Endodermal cell (in vitro differentiated cells): ENCODE data around the gene CHRNA5. TPM values are rescaled to one million over a fixed set of nuclear protein-coding genes. Genes with fewer than 3 reads are reported as not detected.
A peak's percentile ranks its signal among the peaks of the same experiment; 100 is the strongest.

ENCODE experiments used
- DNase-seq: peaks from one replicate; pipeline ENCODE4 v3.0.0-alpha.2; 2017
- H3K27ac ChIP-seq: 2 replicates; pipeline ENCODE4 v1.5.1; 2013; ENCODE audit warnings: mild to moderate bottlenecking, low read depth, low read length, moderate library complexity
- H3K27me3 ChIP-seq: 2 replicates; pipeline ENCODE4 v1.6.1; 2013; ENCODE audit warnings: mild to moderate bottlenecking, low read length, moderate library complexity; ENCODE audit not compliant: insufficient read depth, control insufficient read depth, poor library complexity, severe bottlenecking
- H3K36me3 ChIP-seq: 2 replicates; pipeline ENCODE4 v1.7.0; 2013; ENCODE audit warnings: mild to moderate bottlenecking, low read length, moderate library complexity; ENCODE audit not compliant: control insufficient read depth, insufficient read depth
- H3K4me1 ChIP-seq: one replicate; pipeline ENCODE4 v1.7.0; 2013; ENCODE audit warnings: low read length; ENCODE audit not compliant: control insufficient read depth, insufficient read depth
- H3K4me3 ChIP-seq: 2 replicates; pipeline ENCODE4 v1.5.1; 2013; ENCODE audit warnings: mild to moderate bottlenecking, low read length, moderate library complexity
- H3K9ac ChIP-seq: 2 replicates; pipeline ENCODE4 v1.6.1; 2013; ENCODE audit warnings: mild to moderate bottlenecking, low read length, moderate library complexity; ENCODE audit not compliant: poor library complexity, severe bottlenecking; ENCODE audit errors: extremely low read depth
- H3K9me3 ChIP-seq: 2 replicates; pipeline ENCODE4 v1.6.1; 2013; ENCODE audit warnings: mild to moderate bottlenecking, low read length, moderate library complexity; ENCODE audit not compliant: control insufficient read depth
- H3K27ac Mint-ChIP-seq: 2 replicates; pipeline ENCODE4 v1.8.0; 2020; ENCODE audit warnings: mixed read lengths
- H3K27me3 Mint-ChIP-seq: 2 replicates; pipeline ENCODE4 v1.8.0; 2021; ENCODE audit warnings: mild to moderate bottlenecking, mixed read lengths; ENCODE audit not compliant: insufficient read depth
- H3K36me3 Mint-ChIP-seq: 2 replicates; pipeline ENCODE4 v1.8.0; 2020; ENCODE audit warnings: low read depth, mixed read lengths
- H3K4me1 Mint-ChIP-seq: 2 replicates; pipeline ENCODE4 v1.8.0; 2020; ENCODE audit warnings: mixed read lengths
- H3K4me3 Mint-ChIP-seq: 2 replicates; pipeline ENCODE4 v1.8.0; 2020; ENCODE audit warnings: mild to moderate bottlenecking, moderate library complexity, mixed read lengths
- H3K9me3 Mint-ChIP-seq: 2 replicates; pipeline ENCODE4 v1.8.0; 2020; ENCODE audit warnings: mild to moderate bottlenecking, mixed read lengths
- WGBS, 2 experiments: methylation state at CpG; one replicate each; pipeline versions ENCODE4 v1.1.5 to v1.1.7; 2013; ENCODE audit warnings: missing lambda C conversion rate in 2 of 2, mixed read lengths in 1 of 2; ENCODE audit not compliant: insufficient coverage in 1 of 2, insufficient read length in 1 of 2; 5-methylcytosine and 5-hydroxymethylcytosine counted together
- total RNA-seq, 2 donors: library from RNA; stranded (reverse); fragmentation: NEBNext Ultra II Directional in 1 of 2; extraction: Animal tissue kit (Norgen Biotek cat#: 25700) in 1 of 2; gene quantifications; 2 replicates in 1 of 2; 3 replicates in 1 of 2; pipeline ENCODE4 v1.2.1, GENCODE V29; 2021
- TF ChIP-seq, protein P1 (sequence below): fragments of 200-600 bp; sonication (generic); conservative IDR thresholded peaks from 2 replicates; pipeline ENCODE4 v1.5.0; 2021; ENCODE audit warnings: antibody characterized with exemption, mild to moderate bottlenecking

Gene CHRNA5
- total RNA-seq, 2 donors from 2014 or later: 16.4 to 23.0 TPM

DNA sequence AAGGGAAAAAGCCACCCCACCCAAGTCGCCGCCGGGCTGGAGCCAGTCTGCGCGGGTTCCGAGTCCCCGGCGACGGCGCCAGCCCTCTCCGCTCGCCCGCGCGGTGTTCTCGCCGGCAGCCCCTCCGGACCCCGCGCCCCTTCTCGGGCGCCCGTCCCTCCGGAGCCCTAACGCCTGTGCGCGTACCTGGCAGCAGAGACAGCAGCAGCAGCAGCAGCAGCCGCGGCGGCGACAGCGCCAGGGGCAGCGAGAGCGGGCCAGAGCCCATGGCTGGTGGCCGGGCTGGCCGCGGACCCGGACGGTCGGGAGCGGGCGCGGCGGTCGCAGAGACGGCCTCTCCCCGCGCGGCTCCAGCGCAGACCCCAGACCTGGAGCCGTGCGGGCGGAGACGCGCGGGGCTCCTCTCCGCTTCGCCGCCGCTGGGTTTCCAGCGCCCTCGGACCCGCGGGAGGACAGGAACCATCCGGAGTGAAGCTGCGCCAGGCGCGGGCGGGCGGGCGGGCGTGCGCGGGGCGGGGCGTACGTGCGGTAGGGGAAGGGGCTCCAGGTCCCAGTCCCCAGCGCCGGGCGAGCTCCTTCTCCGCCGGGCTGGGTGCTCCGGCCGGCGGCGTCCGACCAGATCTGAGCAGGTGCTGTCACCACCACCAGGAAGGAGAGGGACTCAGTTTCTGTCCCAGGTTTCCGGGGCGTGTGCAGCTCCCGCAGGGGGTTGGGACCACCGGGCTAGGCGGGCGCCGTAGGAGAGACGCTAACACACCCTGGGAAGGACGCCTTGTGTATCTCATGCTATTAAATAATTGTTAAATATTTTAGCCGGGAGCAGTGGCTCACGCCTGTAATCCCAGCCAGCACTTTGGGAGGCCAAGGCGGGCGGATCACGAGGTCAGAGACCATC is 55.5 kb downstream of the CHRNA5 start, which contains the start of gene CHRNA3:
Gene CHRNA3 (minus strand): TSS at position 470 of the 895 bp plus-strand sequence. CDS start 202 bp downstream, at position 268.
- Histone ChIP-seq H3K27me3 (peaks cover 46% of the 10 kb centered on the region), H3K27ac (no peak within 1 kb of the TSS), H3K4me1 (no peaks in the 10 kb centered on the region), H3K9ac (no peak within 1 kb of the TSS), H3K9me3 (no peaks in the 10 kb centered on the region), H3K36me3 (no peaks in the 10 kb centered on the region), H3K4me3 (peak within 1 kb of the TSS; percentile 76)
- TF ChIP-seq, protein P1, sequence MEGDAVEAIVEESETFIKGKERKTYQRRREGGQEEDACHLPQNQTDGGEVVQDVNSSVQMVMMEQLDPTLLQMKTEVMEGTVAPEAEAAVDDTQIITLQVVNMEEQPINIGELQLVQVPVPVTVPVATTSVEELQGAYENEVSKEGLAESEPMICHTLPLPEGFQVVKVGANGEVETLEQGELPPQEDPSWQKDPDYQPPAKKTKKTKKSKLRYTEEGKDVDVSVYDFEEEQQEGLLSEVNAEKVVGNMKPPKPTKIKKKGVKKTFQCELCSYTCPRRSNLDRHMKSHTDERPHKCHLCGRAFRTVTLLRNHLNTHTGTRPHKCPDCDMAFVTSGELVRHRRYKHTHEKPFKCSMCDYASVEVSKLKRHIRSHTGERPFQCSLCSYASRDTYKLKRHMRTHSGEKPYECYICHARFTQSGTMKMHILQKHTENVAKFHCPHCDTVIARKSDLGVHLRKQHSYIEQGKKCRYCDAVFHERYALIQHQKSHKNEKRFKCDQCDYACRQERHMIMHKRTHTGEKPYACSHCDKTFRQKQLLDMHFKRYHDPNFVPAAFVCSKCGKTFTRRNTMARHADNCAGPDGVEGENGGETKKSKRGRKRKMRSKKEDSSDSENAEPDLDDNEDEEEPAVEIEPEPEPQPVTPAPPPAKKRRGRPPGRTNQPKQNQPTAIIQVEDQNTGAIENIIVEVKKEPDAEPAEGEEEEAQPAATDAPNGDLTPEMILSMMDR: no peak
- Mint-ChIP-seq H3K9me3 (no peaks in the 10 kb centered on the region), H3K36me3 (no peaks in the 10 kb centered on the region), H3K4me3 (peak within 1 kb of the TSS; percentile 61), H3K27ac (no peak within 1 kb of the TSS), H3K4me1 (no peaks in the 10 kb centered on the region), H3K27me3 (peaks cover 44% of the 10 kb centered on the region)
- peak; percentile 84 for DNase-seq
- WGBS, 2 experiments: 1 to 3% methylated on average over 19 to 102 of the region's 102 CpGs

- no peaks in the 10 kb centered on the region for H3K4me1 ChIP-seq
- H3K4me3 ChIP-seq: no peak overlapping the region
- no peak overlapping the region for H3K9ac ChIP-seq
- DNase-seq: no peak
- WGBS, 2 experiments: 83 to 86% methylated on average over 8 to 10 of the region's 10 CpGs
- Mint-ChIP-seq H3K27ac (no peak overlapping the region), H3K4me3 (peak overlapping the region; percentile 61), H3K9me3 (no peaks in the 10 kb centered on the region), H3K36me3 (no peaks in the 10 kb centered on the region), H3K27me3 (peaks cover 44% of the 10 kb centered on the region), H3K4me1 (no peaks in the 10 kb centered on the region)
- H3K27ac ChIP-seq: no peak overlapping the region
- no peaks in the 10 kb centered on the region for H3K36me3 ChIP-seq
- H3K9me3 ChIP-seq: no peaks in the 10 kb centered on the region
- TF ChIP-seq, protein P1: no peak
- H3K27me3 ChIP-seq: peaks cover 46% of the 10 kb centered on the region
Observed at GRCh38 chr15:78621810-78622402, 56.6 kb downstream of the CHRNA5 start.

DNA sequence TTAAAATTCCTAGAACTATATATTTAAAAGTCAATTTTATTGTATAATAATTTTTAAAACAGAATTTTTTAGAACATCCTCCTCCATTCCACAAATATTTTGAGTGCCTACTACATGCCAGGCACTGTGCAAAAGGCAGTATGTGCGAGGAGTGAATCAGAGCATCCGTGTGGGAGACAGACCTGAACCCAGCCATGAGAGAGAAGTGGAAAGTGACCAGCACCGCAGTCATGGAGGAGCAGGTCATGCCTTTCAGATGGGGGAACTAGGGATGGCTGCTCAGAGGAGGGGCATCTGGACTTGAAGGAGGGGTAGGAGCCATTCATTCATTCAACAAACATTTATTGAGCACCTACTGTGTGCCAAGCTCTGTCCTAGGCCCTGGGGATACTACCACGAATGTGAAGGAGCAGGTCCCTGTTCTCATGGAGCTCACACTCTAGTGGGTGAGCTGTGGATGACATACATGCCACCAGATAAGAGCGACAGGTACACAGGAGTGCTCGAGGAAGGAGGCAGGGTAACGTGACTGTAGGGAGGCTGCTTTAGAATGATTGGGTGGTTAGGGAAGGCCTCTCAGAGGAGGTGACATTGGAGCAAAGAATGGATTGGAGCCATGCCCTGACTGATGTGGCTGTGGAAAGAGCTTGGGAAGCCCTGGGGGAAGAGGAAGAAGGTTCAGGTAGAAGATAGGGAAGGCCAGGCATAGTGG is 58.6 kb downstream of the CHRNA5 start:
- no peaks in the 10 kb centered on the region for H3K36me3 ChIP-seq
- H3K36me3 Mint-ChIP-seq: no peaks in the 10 kb centered on the region
- peaks cover 39% of the 10 kb centered on the region for H3K27me3 Mint-ChIP-seq
- 88 to 90% methylated on average over 4 to 7 of the region's 7 CpGs for WGBS, 2 experiments
- no peak for DNase-seq
- H3K4me3 Mint-ChIP-seq: no peak overlapping the region
- H3K4me3 ChIP-seq: no peak overlapping the region
- no peaks in the 10 kb centered on the region for H3K9me3 ChIP-seq
- TF ChIP-seq, protein P1: no peak
- H3K27ac ChIP-seq: no peak overlapping the region
- peaks cover 42% of the 10 kb centered on the region for H3K27me3 ChIP-seq
- H3K4me1 ChIP-seq: no peaks in the 10 kb centered on the region
- H3K9me3 Mint-ChIP-seq: no peaks in the 10 kb centered on the region
- no peaks in the 10 kb centered on the region for H3K4me1 Mint-ChIP-seq
- H3K27ac Mint-ChIP-seq: no peak overlapping the region
- H3K9ac ChIP-seq: no peak overlapping the region
